SK-N-SH (cell line): ENCODE results near the gene SLC35F6. TPM values are rescaled to one million over a fixed set of nuclear protein-coding genes. Genes with fewer than 3 reads are reported as not detected.

Source experiments
- CTCF ChIA-PET: fragments of 300-600, 350-600 bp; formaldehyde crosslinking; extraction: SDS; loops from one replicate; lab custom pipeline; 2021; lab: Yijun Ruan, JAX
- POLR2A ChIA-PET: fragments of 350-600 bp; sonication (Branson Sonifier 250); formaldehyde crosslinking; extraction: SDS; loops from one replicate; lab custom pipeline; 2020; ENCODE audit warnings: antibody characterized with exemption, inconsistent platforms; lab: Yijun Ruan, JAX
- DNase-seq: peaks from one replicate; pipeline ENCODE4 v3.0.0; 2012
- H2AFZ ChIP-seq: fragments of 200-600 bp; sonication (generic); 2 replicates; pipeline ENCODE4 v1.8.1; 2016; ENCODE audit warnings: antibody characterized with exemption, mild to moderate bottlenecking, low read depth
- H3F3A ChIP-seq: fragments of 200-600 bp; sonication (generic); replicated peaks from 2 replicates; pipeline ENCODE3; 2016; ENCODE audit warnings: antibody characterized with exemption, mild to moderate bottlenecking; ENCODE audit not compliant: insufficient read depth
- H3K27ac ChIP-seq, 2 experiments: fragments of 200-500 bp in 1 of 2; fragments of 200-600 bp in 1 of 2; sonication (Bioruptor generic) in 1 of 2; sonication (generic), shearing (Covaris generic) in 1 of 2; 2 replicates each; pipeline versions ENCODE4 v1.5.1 to v1.6.1; 2014 to 2016; ENCODE audit warnings: low read depth in 2 of 2, inconsistent platforms in 1 of 2, low read length in 1 of 2, mild to moderate bottlenecking in 1 of 2, mixed read lengths in 1 of 2
- H3K27me3 ChIP-seq: fragments of 200-600 bp; sonication (generic), shearing (Covaris generic); 2 replicates; pipeline ENCODE4 v1.6.1; 2016; ENCODE audit warnings: mixed run types; ENCODE audit not compliant: insufficient read depth
- H3K36me3 ChIP-seq, 2 experiments: fragments of 200-500 bp in 1 of 2; fragments of 200-600 bp in 1 of 2; sonication (Bioruptor generic) in 1 of 2; sonication (generic) in 1 of 2; replicated peaks in 1 of 2; 2 replicates each; pipeline versions ENCODE3 to v1.5.1; 2014 to 2016; ENCODE audit warnings: low read length in 1 of 2, mild to moderate bottlenecking in 1 of 2; ENCODE audit not compliant: insufficient read depth in 2 of 2, control insufficient read depth in 1 of 2
- H3K4me1 ChIP-seq, 2 experiments: fragments of 200-500 bp in 1 of 2; fragments of 200-600 bp in 1 of 2; sonication (Bioruptor generic) in 1 of 2; sonication (generic), shearing (Covaris generic) in 1 of 2; 2 replicates each; pipeline versions ENCODE4 v1.5.1 to v1.6.1; 2014 to 2016; ENCODE audit warnings: low read depth in 1 of 2, low read length in 1 of 2, mixed run types in 1 of 2; ENCODE audit not compliant: insufficient read depth in 2 of 2, control insufficient read depth in 1 of 2
- H3K4me2 ChIP-seq: fragments of 200-600 bp; sonication (generic), shearing (Covaris generic); 2 replicates; pipeline ENCODE4 v1.6.1; 2017; ENCODE audit warnings: mixed run types
- H3K4me3 ChIP-seq, 2 experiments: fragments of 200-500 bp in 1 of 2; fragments of 200-600 bp in 1 of 2; sonication (Bioruptor generic) in 1 of 2; sonication (generic), shearing (Covaris generic) in 1 of 2; 2 replicates each; pipeline versions ENCODE4 v1.5.1 to v1.8.1; 2014 to 2016; ENCODE audit warnings: low read depth in 2 of 2, inconsistent platforms in 1 of 2, low read length in 1 of 2, mild to moderate bottlenecking in 1 of 2, mixed read lengths in 1 of 2, moderate library complexity in 1 of 2
- H3K79me2 ChIP-seq: fragments of 200-600 bp; sonication (generic); 2 replicates; pipeline ENCODE4 v1.8.1; 2017; ENCODE audit warnings: mild to moderate bottlenecking; ENCODE audit not compliant: insufficient read depth
- H3K9ac ChIP-seq: fragments of 200-600 bp; sonication (generic); 2 replicates; pipeline ENCODE4 v1.6.1; 2017; ENCODE audit warnings: mixed run types
- H3K9me2 ChIP-seq: fragments of 200-600 bp; sonication (generic); 2 replicates; pipeline ENCODE4 v1.6.1; 2017; ENCODE audit warnings: mixed run types
- H3K9me3 ChIP-seq: fragments of 200-600 bp; sonication (generic); 2 replicates; pipeline ENCODE4 v1.6.1; 2017; ENCODE audit warnings: mixed run types, mild to moderate bottlenecking, moderate library complexity
- H4K20me1 ChIP-seq: fragments of 200-600 bp; sonication (generic); 2 replicates; pipeline ENCODE4 v1.6.1; 2017; ENCODE audit warnings: mild to moderate bottlenecking, mixed run types; ENCODE audit not compliant: insufficient read depth
- EZH2phosphoT487 ChIP-seq: fragments of 200-600 bp; sonication (generic); IDR thresholded peaks from 2 replicates; pipeline ENCODE4 v1.6.1; 2017; ENCODE audit warnings: low read depth, mixed run types, mild to moderate bottlenecking, antibody characterized with exemption, moderate library complexity, borderline replicate concordance
- FOXM1 ChIP-seq: IDR thresholded peaks from 2 replicates; pipeline ENCODE4 v1.4.0; 2012; ENCODE audit warnings: low read depth, mild to moderate bottlenecking
- GABPA ChIP-seq: IDR thresholded peaks from 2 replicates; pipeline ENCODE4 v1.4.0; 2012; ENCODE audit warnings: low read depth, mild to moderate bottlenecking
- GATA2 ChIP-seq: sonication (generic); formaldehyde crosslinking; IDR thresholded peaks from 2 replicates; pipeline ENCODE4 v1.5.0; 2020; ENCODE audit warnings: mild to moderate bottlenecking, missing genetic modification reagents
- IRF3 ChIP-seq: fragments of 150-350 bp; IDR thresholded peaks from 2 replicates; pipeline ENCODE4 v1.6.1; 2016; ENCODE audit warnings: mild to moderate bottlenecking, low read depth, low read length
- MEF2A ChIP-seq: IDR thresholded peaks from 2 replicates; pipeline ENCODE4 v1.4.0; 2012; ENCODE audit warnings: low read depth, borderline replicate concordance
- NFIC ChIP-seq: IDR thresholded peaks from 2 replicates; pipeline ENCODE4 v1.4.0; 2012; ENCODE audit warnings: borderline replicate concordance
- NRF1 ChIP-seq: IDR thresholded peaks from 2 replicates; pipeline ENCODE4 v1.6.1; 2012; ENCODE audit warnings: low read depth, mild to moderate bottlenecking, low read length
- PBX3 ChIP-seq: IDR thresholded peaks from 2 replicates; pipeline ENCODE4; 2012
- POLR2AphosphoS5 ChIP-seq: IDR thresholded peaks from 2 replicates; pipeline ENCODE4 v1.6.1; 2012; ENCODE audit warnings: low read depth, low read length
- RAD21 ChIP-seq: IDR thresholded peaks from 2 replicates; pipeline ENCODE4 v1.6.1; 2012; ENCODE audit warnings: mild to moderate bottlenecking, low read length
- REST ChIP-seq: IDR thresholded peaks from 2 replicates; pipeline ENCODE4 v1.6.1; 2012; ENCODE audit warnings: mild to moderate bottlenecking, low read depth, low read length, moderate library complexity
- RFX5 ChIP-seq: IDR thresholded peaks from 2 replicates; pipeline ENCODE4 v1.6.1; 2012; ENCODE audit warnings: mild to moderate bottlenecking, improper control_type of control experiment, low read length
- RXRA ChIP-seq: IDR thresholded peaks from 2 replicates; pipeline ENCODE4 v1.4.0; 2012; ENCODE audit warnings: low read depth, mild to moderate bottlenecking, borderline replicate concordance
- SMC3 ChIP-seq: IDR thresholded peaks from 2 replicates; pipeline ENCODE4 v1.6.1; 2012; ENCODE audit warnings: low read depth, low read length, improper control_type of control experiment
- YY1 ChIP-seq: IDR thresholded peaks from 2 replicates; pipeline ENCODE4 v1.4.0; 2012; ENCODE audit warnings: low read depth, mild to moderate bottlenecking
- ZBTB33 ChIP-seq: IDR thresholded peaks from 2 replicates; pipeline ENCODE4 v1.4.0; 2012; ENCODE audit warnings: low read depth, borderline replicate concordance
- WGBS: methylation state at CpG from one replicate; pipeline ENCODE4 v1.1.6; 2017; ENCODE audit warnings: low lambda C conversion rate; 5-methylcytosine and 5-hydroxymethylcytosine counted together
- polyA plus RNA-seq, 3 experiments: library from polyadenylated mRNA; depleted of rRNA; stranded (reverse); fragments of >200 nt; gene quantifications; 2 replicates each; pipeline ENCODE4 v1.2.3, GENCODE V29; 2012

The SLC35F6 gene
- polyA plus RNA-seq, 1 of the 3 experiments (the other 2 are of a cell fraction), result 16.0 TPM

- ChIA-PET CTCF (interaction anchor here (0.6 to 1.1 kb wide), 3 partner anchors 35 to 479 kb away, joined by 3 to 5 read pairs (median 4); no protein-coding TSS in a partner anchor), POLR2A (no interaction called here)
- Histone ChIP-seq H3K27ac (no peak overlapping the region), H3K4me2 (no peak overlapping the region), H4K20me1 (no peaks in the 10 kb centered on the region), H3F3A (peaks cover 8% of the 10 kb centered on the region), H3K36me3 (no peaks in the 10 kb centered on the region), H3K9me2 (no peaks in the 10 kb centered on the region), H3K9ac (no peak overlapping the region), H2AFZ (no peak overlapping the region), H3K4me3 (no peak overlapping the region), H3K9me3 (no peaks in the 10 kb centered on the region), H3K4me1 (peaks cover 0 to 6% of the 10 kb centered on the region in 2 experiments; a peak in 2 of 4 replicates), H3K27me3 (no peaks in the 10 kb centered on the region), H3K79me2 (no peaks in the 10 kb centered on the region)
- no peak for TF ChIP-seq IRF3
- no peak for TF ChIP-seq FOXM1
- no peak for TF ChIP-seq POLR2AphosphoS5
- no peak for TF ChIP-seq RXRA
- TF ChIP-seq ZBTB33, result no peak
- TF ChIP-seq MEF2A, result no peak
- no peak for TF ChIP-seq REST
- TF ChIP-seq YY1, result no peak
- TF ChIP-seq GABPA, result no peak
- TF ChIP-seq RFX5, result no peak
- no peak for TF ChIP-seq SMC3
- TF ChIP-seq EZH2phosphoT487, result no peak
- TF ChIP-seq PBX3, result no peak
- no peak for TF ChIP-seq GATA2 (CRISPR knock-in tag)
- TF ChIP-seq RAD21, result no peak
- no peak for TF ChIP-seq NRF1
- no peak for TF ChIP-seq NFIC
- no peak for DNase-seq
- WGBS, result 62% methylated on average over 8 of the region's 8 CpGs
These were observed 47.2 kb downstream of the SLC35F6 start for GRCh38 chr2:26811261-26811660.
